D341Med (cell line): ENCODE results near the gene APOBEC3H.

Experiments used
- DNase-seq: peaks from one replicate; pipeline ENCODE4 v3.0.0; 2012; ENCODE audit warnings: low spot score

The APOBEC3H gene

GRCh38 chr22:39081016-39081415 is 16.0 kb upstream of the APOBEC3H start:
- no peak for DNase-seq

GRCh38 chr22:39081598-39081997 is 15.4 kb upstream of the APOBEC3H start:
- no peak for DNase-seq

GRCh38 chr22:39083212-39084165 is 13.6 kb upstream of the APOBEC3H start:
- no peak for DNase-seq

- peak; percentile 10 for DNase-seq
Observed at GRCh38 chr22:39084666-39085065, 12.4 kb upstream of the APOBEC3H start.

GRCh38 chr22:39087098-39087497 is 9.9 kb upstream of the APOBEC3H start:
- no peak for DNase-seq

- DNase-seq = peak; percentile 15
Observed at GRCh38 chr22:39087881-39088684, 9.0 kb upstream of the APOBEC3H start.

GRCh38 chr22:39088685-39089032 is 8.4 kb upstream of the APOBEC3H start:
- DNase-seq = peak; percentile 20

- peak; percentile 24 for DNase-seq
Observed at GRCh38 chr22:39089928-39090327, 7.1 kb upstream of the APOBEC3H start.

- peak; percentile 20 for DNase-seq
Observed at GRCh38 chr22:39090426-39091064, 6.5 kb upstream of the APOBEC3H start.

- peak; percentile 25 for DNase-seq
Observed at GRCh38 chr22:39091126-39092081, 5.6 kb upstream of the APOBEC3H start.

GRCh38 chr22:39092111-39092862 is 4.8 kb upstream of the APOBEC3H start:
- peak; percentile 15 for DNase-seq

- DNase-seq = peak; percentile 12
Observed at GRCh38 chr22:39094717-39095389, 2.2 kb upstream of the APOBEC3H start.

- no peak for DNase-seq
Observed at GRCh38 chr22:39095971-39096370, 1.1 kb upstream of the APOBEC3H start.

GRCh38 chr22:39098026-39098425 is 982 bp downstream of the APOBEC3H start:
- peak; percentile 15 for DNase-seq

GRCh38 chr22:39098576-39098975 is 1.5 kb downstream of the APOBEC3H start:
- DNase-seq = no peak

- peak; percentile 15 for DNase-seq
Observed at GRCh38 chr22:39101226-39101625, 4.2 kb downstream of the APOBEC3H start.

GRCh38 chr22:39103431-39103830 is 6.4 kb downstream of the APOBEC3H start:
- no peak for DNase-seq

- DNase-seq = no peak
Observed at GRCh38 chr22:39106326-39106725, 9.3 kb downstream of the APOBEC3H start.

- no peak for DNase-seq
Observed at GRCh38 chr22:39108487-39108886, 11.4 kb downstream of the APOBEC3H start.

GRCh38 chr22:39109361-39109760 is 12.3 kb downstream of the APOBEC3H start:
- no peak for DNase-seq
